GM19099 (cell line): ENCODE measurements around the gene RNF10.

Source experiments
- POLR2A ChIP-seq: IDR thresholded peaks from 3 replicates; pipeline ENCODE4 v1.6.1; 2011; ENCODE audit warnings: low read depth; ENCODE audit not compliant: insufficient read length; ENCODE audit errors: extremely low read depth

Gene RNF10

DNA sequence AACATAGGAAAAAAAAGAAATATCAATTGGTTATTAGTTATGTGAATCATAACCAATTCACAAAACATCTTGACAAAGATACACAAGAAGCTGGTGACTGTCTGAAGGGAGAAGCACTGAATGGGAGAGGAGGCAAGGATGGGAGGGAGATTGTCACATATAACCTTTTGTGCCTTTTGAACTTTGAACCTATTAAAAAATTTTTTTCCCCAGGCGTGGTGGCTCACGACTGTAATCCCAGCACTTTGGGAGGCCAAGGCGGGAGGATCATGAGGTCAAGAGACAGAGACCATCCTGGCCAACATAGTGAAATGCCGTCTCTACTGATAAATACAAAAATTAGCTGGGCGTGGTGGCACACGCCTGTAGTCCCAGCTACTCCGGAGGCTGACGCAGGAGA lies 25.6 kb upstream of the RNF10 start:
- TF ChIP-seq POLR2A: no peak

DNA sequence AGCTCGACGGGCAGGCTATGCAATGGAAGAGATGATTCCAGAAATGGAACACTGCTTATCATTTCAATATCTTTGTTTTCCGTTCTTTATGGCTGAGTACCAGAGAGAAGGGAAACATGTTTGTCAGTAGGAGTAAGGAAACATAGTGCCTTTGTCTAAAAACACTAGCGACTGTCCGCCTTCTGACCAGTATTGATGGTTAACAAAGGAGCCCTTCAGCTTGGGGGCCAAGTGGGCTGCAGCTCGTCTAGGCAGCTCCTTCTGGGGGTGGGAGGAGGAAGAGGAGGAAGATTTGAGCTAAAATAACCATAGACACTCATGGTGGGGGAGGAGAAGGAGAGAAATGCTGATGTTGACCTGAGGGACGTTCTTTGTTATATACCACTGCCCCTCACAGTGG lies 20.2 kb upstream of the RNF10 start:
- TF ChIP-seq POLR2A: no peak

DNA sequence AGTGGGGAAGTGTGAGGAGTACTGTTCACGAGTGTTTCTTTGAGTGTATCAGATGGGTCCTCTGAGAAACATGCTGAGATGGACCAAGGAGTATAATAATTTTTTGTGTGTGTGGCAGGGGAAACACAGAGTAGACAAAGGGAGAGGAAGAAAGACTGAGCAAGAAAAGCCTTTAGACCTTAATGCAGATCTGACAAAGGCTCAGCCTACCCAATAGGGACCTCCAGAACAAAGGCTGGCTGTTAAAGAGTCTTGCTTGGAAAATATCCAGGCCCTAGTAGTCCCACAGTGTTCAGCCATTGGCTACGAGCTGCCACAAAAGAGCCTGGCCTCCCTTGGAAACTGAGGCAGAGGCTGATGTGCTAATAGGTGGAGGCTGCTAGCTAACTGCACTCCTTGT lies 18.7 kb upstream of the RNF10 start:
- TF ChIP-seq POLR2A: no peak

DNA sequence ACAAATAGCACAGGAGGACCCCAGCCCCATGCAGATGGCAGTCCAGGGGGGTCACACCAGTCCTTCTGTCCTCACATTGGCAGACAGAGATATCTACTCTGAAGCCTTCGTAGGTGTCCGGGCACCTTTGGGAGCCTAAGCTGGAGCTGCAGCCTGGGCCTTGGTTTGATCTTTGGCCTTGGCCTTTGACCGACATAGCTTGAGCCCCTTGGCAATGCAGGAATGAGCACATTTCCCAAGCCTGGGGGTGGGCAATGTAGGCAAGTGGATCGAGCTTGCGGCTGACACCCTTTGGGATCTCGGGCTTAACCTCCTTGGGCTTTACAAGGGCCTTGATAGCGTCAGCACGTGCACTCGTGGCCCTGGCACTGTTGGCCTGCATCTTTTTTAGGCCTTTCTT lies 11.6 kb upstream of the RNF10 start:
- TF ChIP-seq POLR2A: no peak

DNA sequence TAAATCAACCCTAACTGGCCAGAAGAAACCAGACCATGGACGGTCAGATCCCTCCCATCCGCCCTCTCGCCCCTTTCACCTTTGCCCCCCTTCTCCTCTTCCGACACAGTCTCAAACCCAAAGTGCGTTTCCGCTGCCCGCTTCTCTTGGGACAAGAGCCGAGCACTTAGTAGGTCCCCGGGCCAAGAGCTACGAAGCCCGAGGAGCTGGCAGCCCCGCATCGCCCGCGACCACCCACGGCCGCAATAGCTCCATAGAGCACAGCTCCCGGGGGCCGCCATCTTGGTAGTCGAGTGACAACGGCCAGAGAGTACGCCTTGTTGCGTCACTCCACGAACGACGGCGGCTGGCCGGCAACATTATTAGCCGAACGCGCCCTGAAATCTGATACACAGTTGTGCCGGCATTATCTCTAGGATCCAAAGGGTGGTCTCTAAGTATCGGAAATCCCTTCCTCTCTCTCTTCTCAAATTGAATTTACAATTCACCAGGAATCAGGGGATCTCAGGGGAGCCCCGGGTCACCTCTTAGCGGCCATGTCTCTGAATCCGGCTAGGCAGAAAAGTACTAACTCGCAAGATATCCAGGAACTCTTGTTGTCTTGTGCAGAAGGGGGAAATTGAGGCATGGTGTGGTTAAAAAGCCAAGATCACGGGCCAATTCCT lies 5.2 kb upstream of the RNF10 start, which contains the start of gene COQ5:
COQ5 (minus strand) TSS at position 298 of the 665 bp plus-strand sequence; CDS start at position 281, 17 bp downstream.
- peak; percentile 92 for TF ChIP-seq POLR2A

DNA sequence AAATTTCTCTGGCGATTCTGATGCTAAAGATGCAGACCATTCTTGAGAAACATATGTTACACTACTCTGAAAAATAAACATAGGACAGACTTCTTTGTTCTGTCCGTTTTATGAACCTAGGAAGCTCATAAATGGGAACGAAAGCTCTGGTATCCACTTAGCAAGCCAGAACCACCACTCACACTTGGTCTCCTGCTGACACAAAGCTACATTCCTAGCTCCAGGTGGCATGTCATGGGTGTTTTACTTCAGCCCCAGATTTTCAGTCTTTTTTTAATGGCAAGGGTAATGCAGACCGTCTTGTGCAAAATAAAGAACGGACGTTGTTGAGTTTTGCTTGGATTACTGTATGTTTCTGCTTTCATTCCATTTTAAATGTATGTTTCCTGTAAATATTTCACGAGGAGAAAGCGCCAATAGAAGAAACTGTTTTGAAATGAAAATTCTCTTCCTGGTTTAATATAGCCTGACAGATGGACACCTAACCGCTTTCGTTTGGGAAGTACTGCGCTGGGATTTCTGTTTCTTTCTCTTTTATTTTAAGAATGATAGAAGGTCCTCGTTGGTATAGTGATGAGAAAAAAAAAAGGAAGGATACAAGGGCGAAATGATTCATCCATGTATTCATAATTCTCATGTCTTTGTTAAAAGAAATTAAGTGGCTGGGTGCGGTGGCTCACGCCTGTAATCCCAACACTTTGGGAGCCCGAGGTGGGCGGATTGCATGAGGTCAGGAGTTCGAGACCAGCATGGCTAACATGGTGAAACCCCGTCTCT lies 4.3 kb upstream of the RNF10 start:
- TF ChIP-seq POLR2A: no peak

DNA sequence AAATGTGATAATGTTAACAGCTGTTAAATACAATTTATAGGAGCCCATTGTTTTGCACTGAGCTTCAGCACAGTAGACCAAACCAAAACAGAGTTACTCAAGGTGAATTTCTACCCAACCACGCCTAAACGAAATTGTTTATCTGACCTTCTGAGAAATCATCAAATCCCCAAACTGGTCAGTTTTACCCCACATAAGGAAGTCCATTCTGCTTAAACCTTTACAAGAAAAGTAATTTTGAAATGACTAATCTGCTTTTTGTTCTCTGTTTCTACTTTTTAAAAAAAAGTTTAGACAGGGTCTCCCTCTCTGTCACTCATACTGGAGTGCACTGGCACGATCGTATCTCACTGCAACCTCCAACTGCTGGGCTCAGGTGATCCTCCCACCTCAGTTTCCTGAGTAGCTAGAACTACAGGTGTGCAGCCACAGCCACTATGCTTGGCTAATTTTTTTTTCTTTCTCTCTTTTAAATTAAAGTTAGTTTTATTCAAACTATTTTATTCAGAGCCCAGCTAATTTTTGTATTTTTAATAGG lies 1.4 kb upstream of the RNF10 start:
- TF ChIP-seq POLR2A: no peak

DNA sequence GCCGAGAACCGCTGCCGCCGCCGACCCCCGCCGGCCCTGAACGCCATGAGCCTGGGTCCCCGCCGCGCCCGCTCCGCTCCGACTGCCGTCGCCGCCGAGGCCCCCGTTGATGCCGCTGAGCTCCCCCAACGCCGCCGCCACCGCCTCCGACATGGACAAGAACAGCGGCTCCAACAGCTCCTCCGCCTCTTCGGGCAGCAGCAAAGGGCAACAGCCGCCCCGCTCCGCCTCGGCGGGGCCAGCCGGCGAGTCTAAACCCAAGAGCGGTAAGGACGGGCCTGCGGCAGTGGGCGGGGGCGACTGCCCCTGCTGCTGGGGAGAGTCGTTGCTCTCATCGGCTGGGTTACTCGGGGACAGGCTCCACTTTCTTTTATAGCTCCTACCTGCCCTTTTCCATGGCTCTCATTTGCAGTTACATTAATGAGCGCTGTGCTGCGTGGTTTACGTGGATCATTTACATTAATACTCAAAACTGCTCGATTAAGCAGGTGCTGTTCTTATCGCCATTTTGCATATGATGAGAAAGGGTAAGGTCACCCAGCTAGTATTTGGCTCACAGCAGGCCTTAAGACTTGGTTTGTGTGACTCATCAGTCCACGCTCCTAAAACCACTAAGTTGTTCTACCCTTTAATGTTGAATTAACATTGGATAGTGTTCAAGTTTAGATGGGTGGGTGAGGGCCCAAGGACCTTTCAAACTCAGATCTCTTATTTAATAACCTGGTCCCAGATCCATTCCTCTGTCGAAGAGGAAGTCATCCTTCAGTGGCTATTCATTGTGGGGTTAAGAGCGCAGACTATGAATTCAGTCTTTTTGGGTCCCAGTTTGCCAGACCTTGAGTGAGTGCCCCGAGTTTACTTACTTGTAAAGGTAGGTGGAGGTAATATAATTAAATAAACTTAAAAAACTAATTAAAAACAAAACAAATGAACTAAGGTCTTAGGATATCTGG lies 823 bp downstream of the RNF10 start:
- no peak for TF ChIP-seq POLR2A

DNA sequence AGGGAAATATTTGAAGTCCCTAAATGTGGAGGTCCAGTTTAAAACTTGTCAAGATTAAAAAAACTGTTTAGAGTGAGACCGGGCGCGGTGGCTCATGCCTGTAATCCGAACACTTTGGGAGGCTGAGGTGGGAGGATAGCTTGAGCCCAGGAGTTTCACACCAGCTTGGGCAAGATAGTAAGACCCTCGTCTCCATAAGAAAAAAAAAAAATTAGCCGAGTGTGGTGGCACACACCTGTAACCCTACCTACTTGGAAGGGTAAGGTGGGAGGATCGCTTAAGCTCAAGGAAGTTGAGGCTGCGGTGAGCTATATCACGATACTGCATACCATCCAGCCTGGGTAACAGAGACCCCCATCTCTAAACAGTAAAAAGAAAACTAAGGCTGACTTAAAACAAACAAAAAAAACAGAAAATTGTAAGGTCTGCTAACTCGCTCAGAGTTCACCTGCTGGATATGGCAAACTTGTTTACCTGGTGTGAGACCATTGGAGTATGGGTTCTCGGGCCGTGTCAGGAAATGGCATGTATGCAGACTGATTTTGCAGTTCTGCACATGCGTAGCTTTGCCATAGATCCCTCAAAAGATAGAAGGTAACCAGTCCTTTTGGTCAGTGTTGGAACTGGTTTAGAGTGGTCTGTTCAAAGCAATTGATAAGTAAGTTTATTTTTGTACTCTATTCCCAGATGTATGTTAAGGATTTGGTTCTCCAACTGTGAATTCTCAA lies 2.1 kb downstream of the RNF10 start:
- no peak for TF ChIP-seq POLR2A

DNA sequence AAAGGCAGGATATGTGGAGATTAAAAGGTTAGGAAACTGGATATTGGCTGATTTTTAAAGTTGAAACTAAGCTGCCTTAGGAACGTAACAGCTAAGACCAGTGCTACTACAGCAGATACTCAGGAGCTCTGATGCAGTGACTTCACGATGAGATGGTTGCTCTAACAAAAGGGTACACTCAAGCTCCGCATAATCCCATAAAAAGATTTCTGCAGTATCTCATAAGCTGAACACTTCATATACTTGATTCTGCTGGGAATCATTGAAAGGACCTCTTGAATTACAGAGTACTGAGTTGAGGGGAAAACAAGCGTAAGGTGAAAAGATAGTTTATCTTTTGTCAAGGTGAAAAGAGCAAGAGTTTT lies 3.7 kb downstream of the RNF10 start:
- TF ChIP-seq POLR2A: no peak

DNA sequence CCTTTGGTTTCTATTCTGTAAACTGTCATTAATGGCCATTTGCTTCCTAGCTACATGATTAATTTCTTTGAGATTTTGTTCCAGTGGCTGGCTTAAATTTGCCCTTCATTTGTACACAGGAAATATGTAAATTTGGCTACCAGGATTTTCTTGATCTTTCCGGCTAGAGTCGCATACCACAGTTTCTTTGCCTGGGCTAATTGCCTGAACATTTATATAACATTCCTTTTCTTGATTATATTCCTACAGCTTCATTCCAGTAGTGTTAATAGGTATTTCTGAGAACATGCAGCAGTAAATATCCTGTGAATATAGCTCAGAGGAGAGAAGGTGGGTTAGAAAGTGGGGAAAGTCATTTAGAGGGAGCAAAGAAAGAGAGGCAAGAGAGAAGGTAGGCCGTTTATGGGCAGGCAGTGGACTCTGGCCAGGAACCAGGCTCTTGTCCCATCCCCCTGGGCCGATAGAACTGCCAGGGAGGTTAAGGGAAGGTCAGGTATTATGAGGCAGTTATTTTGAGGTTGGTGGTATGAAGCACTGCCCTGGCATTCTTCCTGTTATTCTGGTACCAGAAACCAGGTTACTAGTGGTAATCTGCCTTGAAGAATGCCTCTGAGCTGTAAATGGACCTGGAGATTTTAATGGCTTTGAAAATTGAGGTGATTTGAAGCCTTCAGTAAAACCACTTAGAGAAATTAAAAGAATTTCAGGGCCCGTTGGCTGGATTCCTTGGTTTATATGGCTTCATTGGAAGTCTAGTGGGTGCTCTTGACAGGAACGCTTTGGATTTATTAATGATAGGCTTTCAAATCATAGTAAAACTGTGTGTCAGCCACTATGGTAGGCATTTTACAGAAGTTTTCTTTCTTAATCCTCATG lies 4.4 kb downstream of the RNF10 start:
- TF ChIP-seq POLR2A: no peak

DNA sequence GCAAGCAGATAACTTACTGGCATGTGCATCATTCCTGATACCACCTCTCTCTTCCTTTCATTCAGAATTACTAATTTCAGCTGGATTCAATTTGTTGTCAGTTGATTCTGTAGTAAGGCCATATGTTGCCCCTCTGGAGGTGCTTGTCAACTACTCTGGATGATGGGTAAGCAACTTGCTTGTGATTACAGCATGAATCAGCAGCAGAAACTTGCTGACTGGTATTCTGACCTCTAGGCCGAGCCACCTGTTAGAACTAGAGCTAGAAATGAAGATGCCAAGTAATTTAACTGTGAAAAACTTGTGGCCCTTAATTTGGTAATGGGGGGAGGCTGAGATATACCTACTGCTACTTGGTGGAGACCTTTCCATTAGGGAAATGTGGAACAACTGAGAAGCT lies 5.1 kb downstream of the RNF10 start:
- TF ChIP-seq POLR2A: no peak

DNA sequence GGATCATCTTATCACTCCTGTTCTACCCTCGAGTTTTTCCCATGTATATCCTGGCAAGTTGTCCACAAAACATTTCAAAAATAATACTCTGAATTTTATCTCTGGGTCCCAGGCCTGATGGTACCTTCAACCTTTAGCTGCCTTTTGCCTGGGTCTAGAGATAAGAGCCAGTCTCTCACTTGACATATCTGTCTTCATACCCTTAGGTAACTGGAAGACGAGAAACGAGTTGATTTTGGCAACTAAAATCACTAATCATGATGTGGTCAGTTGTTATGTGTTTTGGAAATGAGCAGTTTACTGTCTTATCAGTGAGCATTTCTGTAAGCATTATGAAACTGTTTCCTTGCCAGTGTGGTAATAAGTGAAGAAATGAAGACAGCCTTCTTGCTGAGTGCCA lies 6.3 kb downstream of the RNF10 start:
- no peak for TF ChIP-seq POLR2A

DNA sequence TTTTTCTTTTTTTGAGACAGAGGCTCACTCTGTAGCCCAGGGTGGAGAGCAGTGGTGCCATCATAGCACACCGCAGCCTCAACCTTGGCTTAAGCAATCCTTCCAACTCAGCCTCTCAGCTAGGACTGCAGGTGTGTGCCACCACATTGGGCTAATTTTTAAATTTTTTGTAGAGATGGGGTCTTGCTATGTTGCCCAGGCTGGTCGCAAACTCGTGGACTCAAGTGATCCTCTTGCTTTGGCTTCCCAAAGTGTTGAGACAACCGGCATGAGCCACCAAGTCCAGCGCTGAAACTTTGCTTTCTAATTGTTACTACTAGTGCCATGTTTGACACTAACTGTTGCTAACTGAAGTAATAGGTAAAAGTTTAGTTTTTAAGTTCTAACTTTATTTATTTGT lies 8.0 kb downstream of the RNF10 start:
- no peak for TF ChIP-seq POLR2A

DNA sequence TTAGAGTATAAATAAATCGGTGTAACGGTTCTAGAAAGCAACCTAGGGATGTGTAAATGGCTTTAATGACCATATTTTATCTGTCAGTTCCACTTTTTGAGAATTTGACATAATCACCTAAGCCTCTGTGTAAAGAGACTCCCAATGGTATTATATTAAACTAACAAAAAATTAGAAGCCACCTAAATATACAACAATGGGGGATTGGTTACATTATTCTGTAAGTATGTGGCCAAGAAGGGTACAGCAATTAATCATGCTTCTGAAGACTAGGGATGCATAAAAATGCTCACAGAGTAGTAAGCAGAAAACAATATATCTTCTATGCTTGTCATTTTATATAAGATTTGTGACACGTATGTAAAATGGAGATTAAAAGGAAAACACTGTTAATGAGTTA lies 10.5 kb downstream of the RNF10 start:
- no peak for TF ChIP-seq POLR2A
